Activated T-cell treated with anti-CD3 and anti-CD28 coated beads for 4 hours (primary cell): ENCODE measurements around the gene FHIT.

Experiments
- DNase-seq: peaks from one replicate; pipeline ENCODE4 v3.0.0-alpha.2; 2020

Gene FHIT

DNA sequence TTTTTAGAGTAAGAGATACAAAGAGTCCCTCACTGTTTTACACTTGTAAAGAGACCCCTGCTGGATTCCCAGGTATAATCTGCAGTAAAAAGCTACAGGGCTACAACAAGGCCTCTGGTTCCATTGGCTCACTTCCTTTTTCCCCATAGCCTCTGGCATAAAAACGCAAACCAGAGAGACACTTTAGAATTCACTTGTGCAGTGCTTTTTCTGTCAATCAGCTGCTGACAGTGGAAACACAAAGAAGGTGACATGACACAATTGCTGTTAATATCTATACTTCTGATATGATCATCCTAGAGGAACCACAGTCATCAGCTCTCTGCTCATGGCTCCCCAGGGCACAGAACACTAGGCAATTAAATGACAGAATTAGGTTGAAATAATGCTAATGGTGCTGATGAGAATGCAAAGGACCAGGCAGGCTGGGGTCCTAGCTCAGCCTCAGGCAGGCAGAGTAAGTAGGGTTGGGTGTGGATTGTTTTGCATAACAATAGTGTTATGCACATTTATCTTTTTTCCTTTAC lies 1533.5 kb downstream of the FHIT start:
- no peak for DNase-seq

DNA sequence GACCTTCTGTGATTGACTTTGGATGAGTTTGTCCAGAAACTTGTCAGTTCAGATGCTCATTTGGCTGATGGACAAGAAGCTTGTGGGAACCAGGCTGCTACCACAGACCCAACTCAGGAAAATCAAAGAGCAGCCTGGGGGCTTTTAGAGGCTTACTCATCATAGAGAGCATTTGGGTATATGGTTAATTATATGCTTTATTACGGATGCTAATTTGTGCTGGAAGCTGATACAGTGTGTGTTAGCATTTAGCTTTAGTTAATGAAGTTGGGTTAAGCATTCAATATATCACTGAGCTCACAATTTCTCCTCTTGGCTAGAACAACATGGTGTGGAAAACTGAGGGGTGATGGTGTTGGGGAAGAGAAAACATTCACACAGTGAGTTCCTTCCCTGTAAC lies 1537.2 kb downstream of the FHIT start:
- DNase-seq, result no peak

DNA sequence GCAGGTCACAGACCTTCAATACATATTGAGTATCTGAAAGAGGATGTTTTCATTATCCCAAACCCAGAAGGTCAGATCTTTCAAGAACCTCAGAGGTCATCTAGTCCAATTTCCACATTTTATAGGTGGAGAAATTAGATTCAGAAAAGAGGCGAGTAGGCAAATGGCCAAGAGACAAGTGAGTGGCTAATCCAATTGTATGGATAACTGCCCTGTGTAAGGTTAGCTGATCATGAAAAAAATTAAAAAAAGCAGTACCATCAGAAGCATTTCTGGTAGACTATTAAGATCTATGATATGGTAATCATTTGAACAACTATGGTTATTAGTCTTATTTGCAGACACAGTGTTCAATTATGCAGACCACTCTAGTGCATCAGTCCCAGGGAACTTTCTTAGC lies 1540.7 kb downstream of the FHIT start:
- no peak for DNase-seq

DNA sequence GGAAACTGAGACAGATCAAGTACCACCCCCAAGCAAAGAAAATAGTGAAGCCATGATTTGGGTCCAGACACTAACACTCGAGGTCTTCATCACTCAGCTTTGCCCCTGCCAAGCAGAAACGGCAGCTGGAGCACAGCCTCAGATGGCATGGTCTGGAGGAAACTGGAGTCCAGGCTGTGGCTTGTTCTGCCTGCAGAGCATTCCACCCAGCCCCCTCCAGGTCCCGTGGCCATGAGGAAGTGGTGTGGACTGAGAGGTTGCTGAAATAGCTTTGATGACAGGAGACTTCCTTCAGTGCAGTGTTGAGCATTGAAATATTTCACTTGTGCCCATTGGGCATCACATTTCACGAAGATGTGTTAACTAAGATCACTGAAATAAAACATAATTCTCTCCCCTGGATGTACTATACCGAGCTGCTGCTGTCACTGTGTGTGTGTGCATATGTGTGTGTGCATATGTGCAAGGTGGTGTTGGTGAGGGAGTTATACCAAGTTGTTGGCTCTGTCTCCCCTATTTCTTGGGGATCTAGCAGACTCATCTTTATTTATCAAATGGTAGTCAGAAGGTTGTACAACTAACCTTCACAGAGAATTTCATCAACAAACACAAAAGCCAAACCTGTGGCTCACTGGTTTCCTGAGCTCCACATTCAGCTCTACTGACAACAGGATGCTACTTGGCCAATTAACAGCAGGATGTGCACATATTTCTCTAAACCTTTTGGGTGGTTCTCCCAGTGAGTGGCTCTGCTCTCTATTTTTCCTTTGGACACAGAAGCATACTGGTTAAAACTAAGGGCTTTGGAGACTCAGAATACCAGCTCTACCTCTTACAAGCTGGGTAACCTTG lies 1541.3 kb downstream of the FHIT start:
- DNase-seq, result no peak

DNA sequence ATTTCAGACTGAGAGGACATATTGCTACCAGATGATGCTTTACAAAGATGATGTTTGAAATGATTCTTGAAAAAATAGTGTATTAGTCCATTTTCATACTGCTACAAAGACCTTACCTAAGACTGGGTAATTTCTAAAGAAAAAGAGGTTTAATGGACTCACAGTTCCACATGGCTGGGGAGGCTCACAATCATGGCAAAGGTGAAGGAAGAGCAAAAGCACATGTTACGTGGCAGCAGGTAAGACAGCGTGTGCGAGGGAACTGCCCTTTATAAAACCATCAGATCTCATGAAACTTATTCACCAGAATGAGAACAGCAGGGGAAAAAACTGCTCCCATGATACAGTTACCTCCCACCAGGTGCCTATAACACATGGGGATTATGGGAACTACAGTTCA lies 1543.0 kb downstream of the FHIT start:
- DNase-seq, result no peak

DNA sequence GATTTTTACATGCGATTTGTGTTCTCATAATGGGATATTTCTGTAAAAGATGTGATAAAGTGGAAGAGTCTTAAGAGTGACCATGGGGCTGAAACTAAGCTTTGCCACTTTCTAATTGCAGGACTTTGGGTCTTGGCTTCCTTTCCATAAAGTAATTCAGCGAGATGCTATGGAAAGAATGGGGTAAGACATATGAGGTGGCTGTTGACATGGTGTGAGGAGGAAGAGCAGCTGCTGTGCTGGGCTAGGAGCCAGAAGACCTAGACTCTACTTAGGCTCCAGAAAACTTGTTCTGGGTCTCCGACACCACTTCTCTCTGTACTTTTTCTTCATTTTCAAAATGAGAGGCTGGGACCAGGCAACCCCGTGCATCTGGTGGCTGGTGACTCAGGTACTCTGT lies 1547.0 kb downstream of the FHIT start:
- DNase-seq, result no peak

DNA sequence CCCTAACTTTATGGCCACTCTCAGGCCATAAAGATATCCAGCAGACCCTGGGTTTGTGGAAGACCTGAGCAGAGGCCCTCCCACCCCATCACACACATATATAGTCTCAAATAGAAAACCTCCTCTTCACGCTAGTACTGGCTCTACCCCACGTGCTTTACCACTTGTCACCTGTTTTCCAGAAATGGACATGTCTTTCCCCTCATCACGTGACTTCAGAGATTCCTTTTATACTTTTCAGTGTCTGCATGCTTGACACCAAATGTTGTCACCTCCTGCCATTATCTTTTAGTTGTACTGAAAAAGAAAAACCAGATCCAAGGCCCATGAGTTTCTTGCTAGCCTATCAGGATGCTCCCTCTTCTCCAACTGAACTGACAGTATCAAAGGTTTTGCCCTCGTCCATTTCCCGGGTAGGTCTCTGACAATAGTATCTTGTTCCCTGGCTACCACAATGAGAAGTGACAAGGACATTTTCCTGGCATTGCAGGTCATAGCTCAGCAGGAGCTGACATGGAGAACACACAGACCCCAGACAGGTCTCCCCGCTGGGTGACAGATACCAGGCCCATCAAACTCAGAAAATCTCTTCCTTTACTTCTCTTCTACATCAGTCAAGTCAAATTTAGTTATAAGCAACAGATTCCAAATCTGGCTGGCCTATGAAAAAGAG lies 1551.5 kb downstream of the FHIT start:
- DNase-seq, result no peak
